ENCODE data around the gene MYDGF.
"Not testable (repeated sequence)": the region's sequence is repeated elsewhere in the genome, so short reads cannot be mapped to it uniquely, and the experiment has no call there.

MYDGF gene

GRCh38 chr19:4669723-4670480 is at the start of gene MYDGF:
Gene MYDGF, minus strand, starts transcription at chr19:4670342. Its CDS starts 8 bp downstream, at chr19:4670334.
- DNase-seq = peak; percentile 92

- DNase-seq = no peak
Measured at GRCh38 chr19:4719499-4719866, 49.3 kb upstream of the MYDGF start.

- no peak for DNase-seq
Measured at GRCh38 chr19:4717966-4718701, 48.0 kb upstream of the MYDGF start.

- peak; percentile 6 for DNase-seq
Measured at GRCh38 chr19:4717191-4717965, 47.2 kb upstream of the MYDGF start.

GRCh38 chr19:4715529-4716221 is 45.5 kb upstream of the MYDGF start:
- DNase-seq = no peak

- DNase-seq = not testable (repeated sequence)
Measured at GRCh38 chr19:4715178-4715528, 45.0 kb upstream of the MYDGF start.

- no peak for DNase-seq
Measured at GRCh38 chr19:4714016-4714415, 43.9 kb upstream of the MYDGF start.

- no peak for DNase-seq
Measured at GRCh38 chr19:4713384-4713951, 43.3 kb upstream of the MYDGF start.

- DNase-seq = no peak
Measured at GRCh38 chr19:4712771-4713170, 42.6 kb upstream of the MYDGF start.

- no peak for DNase-seq
Measured at GRCh38 chr19:4711211-4711610, 41.1 kb upstream of the MYDGF start.

- DNase-seq = no peak
Measured at GRCh38 chr19:4710281-4710600, 40.1 kb upstream of the MYDGF start.

- DNase-seq = no peak
Measured at GRCh38 chr19:4709440-4710280, 39.5 kb upstream of the MYDGF start.

GRCh38 chr19:4707956-4708650 is 38.0 kb upstream of the MYDGF start:
- no peak for DNase-seq

GRCh38 chr19:4707322-4707721 is 37.2 kb upstream of the MYDGF start:
- DNase-seq = no peak

GRCh38 chr19:4705413-4706131 is 35.4 kb upstream of the MYDGF start:
- no peak for DNase-seq

GRCh38 chr19:4704317-4704673 is 34.2 kb upstream of the MYDGF start:
- no peak for DNase-seq

- DNase-seq = no peak
Measured at GRCh38 chr19:4703671-4704316, 33.7 kb upstream of the MYDGF start.

- DNase-seq = no peak
Measured at GRCh38 chr19:4702764-4703163, 32.6 kb upstream of the MYDGF start.

GRCh38 chr19:4701557-4701956 is 31.4 kb upstream of the MYDGF start:
- DNase-seq = no peak

GRCh38 chr19:4700693-4700970 is 30.5 kb upstream of the MYDGF start:
- no peak for DNase-seq

All from midbrain (tissue), 1 donor.